Natural killer cell (primary cell): ENCODE data around the gene CHCHD4. TPM values are rescaled to one million over a fixed set of nuclear protein-coding genes. Genes with fewer than 3 reads are reported as not detected.

Experiments used
- ATAC-seq, 3 donors: fragments of 150-1000 bp in 2 of 3; fragments of 200-7000 bp in 1 of 3; cut with Tn5 transposase; 1 replicate in 1 of 3; 2 replicates in 2 of 3; pipeline ENCODE4 v1.10.0; 2021; ENCODE audit warnings: mild to moderate bottlenecking in 2 of 3, moderate library complexity in 2 of 3
- DNase-seq, 2 donors: peaks; one replicate each; pipeline versions ENCODE4 v3.0.0 to v3.0.0-alpha.2; 2013 to 2021; ENCODE audit warnings: mixed read lengths in 1 of 2
- H3K27ac ChIP-seq: one replicate; pipeline ENCODE4 v1.5.1; 2013; ENCODE audit warnings: mild to moderate bottlenecking, low read length
- H3K27me3 ChIP-seq: one replicate; pipeline ENCODE4 v1.6.1; 2013; ENCODE audit warnings: low read length; ENCODE audit not compliant: control insufficient read depth, insufficient read depth
- H3K36me3 ChIP-seq: one replicate; pipeline ENCODE4 v1.6.1; 2013; ENCODE audit warnings: low read length; ENCODE audit not compliant: control insufficient read depth, insufficient read depth
- H3K4me1 ChIP-seq: one replicate; pipeline ENCODE4 v1.6.1; 2013; ENCODE audit warnings: low read length; ENCODE audit not compliant: control insufficient read depth, insufficient read depth
- H3K4me3 ChIP-seq: one replicate; pipeline ENCODE4 v1.5.1; 2013; ENCODE audit warnings: low read length
- H3K9me3 ChIP-seq: one replicate; pipeline ENCODE4 v1.6.1; 2013; ENCODE audit warnings: low read length; ENCODE audit not compliant: control insufficient read depth, insufficient read depth
- H3K27ac Mint-ChIP-seq, 2 donors: one replicate each; pipeline ENCODE4 v1.8.0; 2022; ENCODE audit warnings: mild to moderate bottlenecking in 2 of 2, mixed read lengths in 2 of 2, moderate library complexity in 1 of 2
- H3K27me3 Mint-ChIP-seq, 2 donors: one replicate each; pipeline ENCODE4 v1.8.0; 2022; ENCODE audit warnings: low read depth in 2 of 2, mixed read lengths in 2 of 2
- H3K36me3 Mint-ChIP-seq: one replicate; pipeline ENCODE4 v1.8.0; 2022; ENCODE audit warnings: mixed read lengths
- H3K4me1 Mint-ChIP-seq, 2 donors: one replicate each; pipeline ENCODE4 v1.8.0; 2022; ENCODE audit warnings: mixed read lengths in 2 of 2
- H3K4me3 Mint-ChIP-seq: one replicate; pipeline ENCODE4 v1.8.0; 2022; ENCODE audit warnings: mild to moderate bottlenecking, moderate library complexity, mixed read lengths
- H3K9me3 Mint-ChIP-seq, 2 donors: one replicate each; pipeline ENCODE4 v1.8.0; 2022; ENCODE audit warnings: mixed read lengths in 2 of 2
- WGBS: methylation state at CpG from one replicate; pipeline ENCODE4 v1.1.7; 2013; ENCODE audit warnings: missing lambda C conversion rate; ENCODE audit not compliant: insufficient coverage; 5-methylcytosine and 5-hydroxymethylcytosine counted together
- intact Hi-C: fragments of 100-400 bp; cut with micrococcal nuclease; formaldehyde crosslinking; loops from one replicate; pipeline ENCODE4 v1.14.2; 2022
- total RNA-seq, 4 donors: library from RNA; stranded (reverse); fragments of 120-200 nt in 1 of 4; gene quantifications; one replicate each; pipeline versions ENCODE4 v1.2.3 to v1.2.4, GENCODE V29; 2013 to 2022
- TF ChIP-seq, protein P1 (sequence below): fragments of 200-600 bp; IDR thresholded peaks from one replicate; pipeline ENCODE4 v1.8.0; 2022; ENCODE audit warnings: antibody characterized with exemption

CHCHD4 gene
- total RNA-seq, 3 donors from 2014 or later (not counting 1 experiment from before 2014, with no cell fraction given) = 2.1 to 4.3 (median 3.4) TPM

DNA sequence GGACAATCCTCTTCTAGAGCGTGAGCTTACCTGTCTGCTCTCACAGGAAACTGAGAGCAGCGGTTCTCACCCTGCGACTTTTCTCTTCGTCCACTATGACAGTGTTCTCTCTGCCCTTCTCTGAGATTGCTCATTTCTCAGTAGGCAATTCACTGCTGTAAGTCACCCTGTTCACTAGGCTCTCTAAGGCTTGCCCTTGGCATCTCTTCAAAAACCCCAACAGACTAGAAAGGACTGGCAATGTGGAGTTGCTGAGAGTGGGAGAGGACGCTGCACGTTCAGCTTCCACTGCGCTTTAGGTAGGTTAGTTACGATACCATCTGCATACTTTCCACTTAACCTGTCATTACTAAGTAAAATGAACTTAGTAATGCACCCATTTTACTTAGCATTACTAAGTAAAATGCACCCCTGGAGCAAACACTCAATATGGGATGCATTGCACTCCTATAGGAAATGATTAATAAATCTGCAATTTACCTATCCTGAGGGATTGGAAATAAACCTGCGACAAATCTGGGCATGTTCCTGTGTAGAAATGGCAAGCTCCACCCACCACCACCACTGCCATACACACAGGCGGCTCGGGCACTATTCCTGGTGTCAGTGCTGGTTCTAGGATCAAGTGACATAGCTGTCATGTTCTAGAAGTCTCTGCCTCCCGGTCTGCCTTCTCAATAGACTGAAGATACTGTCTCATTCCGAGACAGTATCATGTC, 32.3 kb upstream of the CHCHD4 start:
- ATAC-seq (no peak), DNase-seq (no peak)
- Histone ChIP-seq H3K36me3 (peaks cover 68% of the 10 kb centered on the region), H3K27ac (no peak overlapping the region), H3K4me3 (no peak overlapping the region), H3K4me1 (no peaks in the 10 kb centered on the region), H3K27me3 (no peaks in the 10 kb centered on the region), H3K9me3 (no peaks in the 10 kb centered on the region)
- peaks cover 2 to 6% of the 10 kb centered on the region in 2 donors for H3K9me3 Mint-ChIP-seq
- intact Hi-C loops = no loop called here
- H3K36me3 Mint-ChIP-seq = peaks cover 44% of the 10 kb centered on the region
- H3K27me3 Mint-ChIP-seq = no peaks in the 10 kb centered on the region
- TF ChIP-seq, protein P1, sequence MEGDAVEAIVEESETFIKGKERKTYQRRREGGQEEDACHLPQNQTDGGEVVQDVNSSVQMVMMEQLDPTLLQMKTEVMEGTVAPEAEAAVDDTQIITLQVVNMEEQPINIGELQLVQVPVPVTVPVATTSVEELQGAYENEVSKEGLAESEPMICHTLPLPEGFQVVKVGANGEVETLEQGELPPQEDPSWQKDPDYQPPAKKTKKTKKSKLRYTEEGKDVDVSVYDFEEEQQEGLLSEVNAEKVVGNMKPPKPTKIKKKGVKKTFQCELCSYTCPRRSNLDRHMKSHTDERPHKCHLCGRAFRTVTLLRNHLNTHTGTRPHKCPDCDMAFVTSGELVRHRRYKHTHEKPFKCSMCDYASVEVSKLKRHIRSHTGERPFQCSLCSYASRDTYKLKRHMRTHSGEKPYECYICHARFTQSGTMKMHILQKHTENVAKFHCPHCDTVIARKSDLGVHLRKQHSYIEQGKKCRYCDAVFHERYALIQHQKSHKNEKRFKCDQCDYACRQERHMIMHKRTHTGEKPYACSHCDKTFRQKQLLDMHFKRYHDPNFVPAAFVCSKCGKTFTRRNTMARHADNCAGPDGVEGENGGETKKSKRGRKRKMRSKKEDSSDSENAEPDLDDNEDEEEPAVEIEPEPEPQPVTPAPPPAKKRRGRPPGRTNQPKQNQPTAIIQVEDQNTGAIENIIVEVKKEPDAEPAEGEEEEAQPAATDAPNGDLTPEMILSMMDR = no peak
- peaks cover 6 to 7% of the 10 kb centered on the region in 2 donors for H3K4me1 Mint-ChIP-seq
- H3K4me3 Mint-ChIP-seq = no peak overlapping the region
- WGBS = 96% methylated on average over 13 of the region's 13 CpGs
- H3K27ac Mint-ChIP-seq = peak overlapping the region in 1 of 2 donors; percentile 75

DNA sequence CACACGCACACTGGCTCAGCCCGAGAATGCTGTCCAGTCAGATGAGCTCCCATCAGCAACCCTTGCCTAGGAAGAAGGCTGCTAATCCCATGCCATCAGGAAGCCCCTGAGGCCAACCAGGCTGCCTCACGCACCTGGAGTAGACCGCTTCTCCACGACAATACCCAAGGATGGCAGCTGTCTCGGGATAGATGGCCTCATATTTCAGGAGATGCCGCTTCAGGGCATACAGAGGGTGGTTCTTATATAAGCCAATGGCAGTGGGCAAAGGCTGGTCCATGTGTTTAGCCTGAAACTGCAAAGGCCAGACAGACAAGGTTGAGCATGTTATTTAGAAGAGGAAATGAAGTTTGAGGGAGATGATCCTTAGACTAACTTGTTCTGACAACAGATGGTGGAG, 31.5 kb upstream of the CHCHD4 start:
- Mint-ChIP-seq H3K4me3 (no peak overlapping the region), H3K27ac (peak overlapping the region in 1 of 2 donors; percentile 75), H3K27me3 (no peaks in the 10 kb centered on the region), H3K36me3 (peaks cover 36% of the 10 kb centered on the region), H3K4me1 (peaks cover 6 to 7% of the 10 kb centered on the region in 2 donors), H3K9me3 (peaks cover 0 to 3% of the 10 kb centered on the region in 2 donors)
- no peaks in the 10 kb centered on the region for H3K27me3 ChIP-seq
- intact Hi-C loops = no loop called here
- no peaks in the 10 kb centered on the region for H3K9me3 ChIP-seq
- no peak overlapping the region for H3K27ac ChIP-seq
- TF ChIP-seq, protein P1 = no peak
- H3K4me1 ChIP-seq = no peaks in the 10 kb centered on the region
- no peak for DNase-seq
- 97% methylated on average over 7 of the region's 7 CpGs for WGBS
- peaks cover 66% of the 10 kb centered on the region for H3K36me3 ChIP-seq
- ATAC-seq = no peak
- no peak overlapping the region for H3K4me3 ChIP-seq

DNA sequence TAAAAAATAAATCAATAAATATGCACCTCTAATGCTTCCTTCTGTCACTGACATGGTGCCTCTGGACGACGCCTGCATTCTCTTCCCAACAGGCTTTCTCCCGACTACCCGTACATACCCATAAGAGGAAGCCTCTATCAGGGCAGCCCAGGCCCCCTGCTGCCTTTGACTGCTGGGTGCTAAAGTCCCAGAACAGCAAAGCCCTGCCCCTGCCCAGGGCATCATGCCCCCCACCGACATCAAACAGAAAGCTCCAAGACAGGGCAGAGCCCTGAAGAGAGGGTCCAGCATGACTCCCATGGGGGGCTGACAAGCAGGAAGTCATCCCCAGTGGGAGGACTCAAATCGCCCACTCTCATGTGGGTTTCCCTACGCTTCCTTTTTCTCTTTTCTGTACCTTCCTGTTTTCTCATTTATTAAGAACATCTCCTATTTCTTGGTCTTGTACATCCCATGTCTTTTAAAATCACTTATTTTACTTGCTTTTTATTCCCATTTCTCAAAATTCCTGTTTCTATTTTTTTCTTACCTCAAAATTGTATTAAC, 30.3 kb upstream of the CHCHD4 start:
- no peak overlapping the region for H3K4me3 ChIP-seq
- 86% methylated on average over 7 of the region's 7 CpGs for WGBS
- intact Hi-C loops = no loop called here
- H3K9me3 ChIP-seq = no peaks in the 10 kb centered on the region
- peaks cover 57% of the 10 kb centered on the region for H3K36me3 ChIP-seq
- TF ChIP-seq, protein P1 = no peak
- Mint-ChIP-seq H3K27ac (no peak overlapping the region), H3K4me1 (peaks cover 6 to 7% of the 10 kb centered on the region in 2 donors), H3K27me3 (no peaks in the 10 kb centered on the region), H3K9me3 (no peaks in the 10 kb centered on the region), H3K4me3 (no peak overlapping the region), H3K36me3 (peaks cover 24% of the 10 kb centered on the region)
- no peaks in the 10 kb centered on the region for H3K27me3 ChIP-seq
- ATAC-seq (no peak), DNase-seq (no peak)
- H3K4me1 ChIP-seq = no peaks in the 10 kb centered on the region
- H3K27ac ChIP-seq = no peak overlapping the region
